HepG2 (cell line): Measurements from ENCODE around the gene LRRC40. TPM values are rescaled to one million over a fixed set of nuclear protein-coding genes. Genes with fewer than 3 reads are reported as not detected.

Experiments
- AGO2 ChIP-seq: fragments of 200-400 bp; formaldehyde crosslinking; optimal IDR thresholded peaks from 2 replicates; pipeline ENCODE3; 2017; ENCODE audit warnings: mild to moderate bottlenecking, low read depth, low read length, moderate library complexity
- AKNA ChIP-seq: sonication (generic); formaldehyde crosslinking; IDR thresholded peaks from 2 replicates; pipeline ENCODE4 v1.4.0; 2020; ENCODE audit warnings: missing genetic modification reagents, borderline replicate concordance
- CENPX ChIP-seq: sonication (generic); formaldehyde crosslinking; IDR thresholded peaks from 2 replicates; pipeline ENCODE4 v1.9.0; 2021; ENCODE audit warnings: mild to moderate bottlenecking, missing genetic modification reagents, moderate library complexity
- MXD3 ChIP-seq: IDR thresholded peaks from 2 replicates; pipeline ENCODE4 v1.6.1; 2016; ENCODE audit warnings: mild to moderate bottlenecking, missing biosample characterization, missing genetic modification reagents
- NCOR1 ChIP-seq: fragments of 200-600 bp; sonication (generic); IDR thresholded peaks from 2 replicates; pipeline ENCODE4 v1.7.0; 2017; ENCODE audit warnings: antibody characterized with exemption, low read length, borderline replicate concordance
- SP5 ChIP-seq: IDR thresholded peaks from 2 replicates; pipeline ENCODE4 v1.6.1; 2016; ENCODE audit warnings: low read depth, borderline replicate concordance
- TRAFD1 ChIP-seq: sonication (generic); formaldehyde crosslinking; IDR thresholded peaks from 2 replicates; pipeline ENCODE4 v1.5.1; 2020; ENCODE audit warnings: missing genetic modification reagents, mild to moderate bottlenecking, borderline replicate concordance
- ZBTB37 ChIP-seq: sonication (generic); formaldehyde crosslinking; IDR thresholded peaks from 2 replicates; pipeline ENCODE4 v1.4.0; 2020; ENCODE audit warnings: mild to moderate bottlenecking, missing genetic modification reagents
- ZFP36L2 ChIP-seq: sonication (generic); formaldehyde crosslinking; IDR thresholded peaks from 2 replicates; pipeline ENCODE4 v1.4.0; 2020; ENCODE audit warnings: missing genetic modification reagents
- ZNF256 ChIP-seq: sonication (generic); formaldehyde crosslinking; conservative IDR thresholded peaks from 2 replicates; pipeline ENCODE4 v1.4.0; 2020; ENCODE audit warnings: missing genetic modification reagents
- ZNF562 ChIP-seq: sonication (generic); formaldehyde crosslinking; IDR thresholded peaks from 2 replicates; pipeline ENCODE4 v1.8.0; 2022; ENCODE audit warnings: missing genetic modification reagents, borderline replicate concordance
- polyA plus RNA-seq, 8 experiments: library from polyadenylated mRNA; depleted of rRNA in 3 of 8; stranded (reverse) in 7 of 8; unstranded in 1 of 8; fragments of >200 nt; fragmentation: Illumina TruSeq in 4 of 8; extraction: Trizol in 4 of 8; gene quantifications; 2 replicates each; pipeline versions ENCODE4 v1.2.1 to v1.2.3, GENCODE V29; 2011 to 2016; ENCODE audit warnings: low read depth in 4 of 8, missing spikeins in 1 of 8, mixed read lengths in 1 of 8; ENCODE audit not compliant: insufficient read depth in 1 of 8
- total RNA-seq, 5 experiments: library from RNA; depleted of rRNA; stranded (reverse); fragments of >200 nt; fragmentation: Illumina TruSeq; extraction: Trizol; gene quantifications; 2 replicates each; pipeline ENCODE4 v1.2.3, GENCODE V29; 2016; ENCODE audit warnings: low read depth in 1 of 5

Gene LRRC40
- total and polyA plus RNA-seq, 2 of the 13 experiments (the other 11 are each of a cell fraction or from before 2014, with no cell fraction given), result 10.3 to 32.7 TPM

GRCh38 chr1:70224954-70225353, 19.6 kb upstream of the LRRC40 start (continued):
- TF ChIP-seq AKNA (CRISPR knock-in tag) (no peak), MXD3 (CRISPR knock-in tag) (no peak), SP5 (CRISPR knock-in tag) (no peak), ZNF562 (CRISPR knock-in tag) (no peak), AGO2 (no peak), NCOR1 (no peak), TRAFD1 (CRISPR knock-in tag) (no peak), ZNF256 (CRISPR knock-in tag) (no peak), ZBTB37 (CRISPR knock-in tag) (no peak), ZFP36L2 (CRISPR knock-in tag) (no peak), CENPX (CRISPR knock-in tag) (no peak)
